Measurements from ENCODE around the gene FAM168A. TPM values are rescaled to one million over a fixed set of nuclear protein-coding genes. Genes with fewer than 3 reads are reported as not detected.

The FAM168A gene
- total RNA-seq, 4 donors from 2014 or later = 17.9 to 33.2 (median 24.7) TPM

GRCh38 chr11:73579641-73580434 is 18.1 kb downstream of the FAM168A start:
- TF ChIP-seq CTCF (IDR thresholded peaks at IDR 0.05; ENCODE audit: low read depth) = no peak

- TF ChIP-seq CTCF (IDR thresholded peaks at IDR 0.05; ENCODE audit: low read depth) = no peak
These were observed 19.2 kb downstream of the FAM168A start for GRCh38 chr11:73578592-73579185.

GRCh38 chr11:73577496-73577917 is 20.4 kb downstream of the FAM168A start:
- TF ChIP-seq CTCF (IDR thresholded peaks at IDR 0.05; ENCODE audit: low read depth) = no peak

- no peak for TF ChIP-seq CTCF (IDR thresholded peaks at IDR 0.05; ENCODE audit: low read depth)
These were observed 21.7 kb downstream of the FAM168A start for GRCh38 chr11:73576185-73576614.

GRCh38 chr11:73570415-73571114 is 27.3 kb downstream of the FAM168A start:
- TF ChIP-seq CTCF (IDR thresholded peaks at IDR 0.05; ENCODE audit: low read depth) = no peak

- no peak for TF ChIP-seq CTCF (IDR thresholded peaks at IDR 0.05; ENCODE audit: low read depth)
These were observed 30.7 kb downstream of the FAM168A start for GRCh38 chr11:73566977-73567755.
